NT2/D1 (cell line): ENCODE measurements around the gene TTC21A.

Experiments used
- DNase-seq: peaks from one replicate; pipeline ENCODE4 v3.0.0-alpha.2; 2011; ENCODE audit warnings: low read depth, low spot score
- H3K27me3 ChIP-seq: 2 replicates; pipeline ENCODE4 v1.6.0; 2011; ENCODE audit warnings: mild to moderate bottlenecking; ENCODE audit not compliant: insufficient read length, insufficient read depth
- H3K36me3 ChIP-seq: 2 replicates; pipeline ENCODE4 v1.6.1; 2011; ENCODE audit warnings: mild to moderate bottlenecking, low read length, mixed read lengths; ENCODE audit not compliant: insufficient read depth, insufficient read length
- H3K4me1 ChIP-seq: 2 replicates; pipeline ENCODE4 v1.5.1; 2011; ENCODE audit not compliant: insufficient read depth, insufficient read length
- H3K4me3 ChIP-seq: 2 replicates; pipeline ENCODE4 v1.5.1; 2011; ENCODE audit warnings: low read depth; ENCODE audit not compliant: insufficient read length
- H3K9ac ChIP-seq: 2 replicates; pipeline ENCODE4 v1.6.0; 2011; ENCODE audit warnings: low read depth; ENCODE audit not compliant: insufficient read length
- H3K9me3 ChIP-seq: 2 replicates; pipeline ENCODE4 v1.5.1; 2011; ENCODE audit warnings: mild to moderate bottlenecking, low read length; ENCODE audit not compliant: insufficient read depth
- SUZ12 ChIP-seq: IDR thresholded peaks from 2 replicates; pipeline ENCODE4 v1.6.1; 2011; ENCODE audit not compliant: insufficient read length, insufficient read depth; ENCODE audit errors: extremely low read depth
- YY1 ChIP-seq: IDR thresholded peaks from 2 replicates; pipeline ENCODE4 v1.6.1; 2011; ENCODE audit not compliant: insufficient read length, insufficient read depth
- ZNF274 ChIP-seq: IDR thresholded peaks from 2 replicates; pipeline ENCODE4 v1.6.1; 2011; ENCODE audit warnings: mild to moderate bottlenecking, low read depth, low read length

The TTC21A gene

DNA sequence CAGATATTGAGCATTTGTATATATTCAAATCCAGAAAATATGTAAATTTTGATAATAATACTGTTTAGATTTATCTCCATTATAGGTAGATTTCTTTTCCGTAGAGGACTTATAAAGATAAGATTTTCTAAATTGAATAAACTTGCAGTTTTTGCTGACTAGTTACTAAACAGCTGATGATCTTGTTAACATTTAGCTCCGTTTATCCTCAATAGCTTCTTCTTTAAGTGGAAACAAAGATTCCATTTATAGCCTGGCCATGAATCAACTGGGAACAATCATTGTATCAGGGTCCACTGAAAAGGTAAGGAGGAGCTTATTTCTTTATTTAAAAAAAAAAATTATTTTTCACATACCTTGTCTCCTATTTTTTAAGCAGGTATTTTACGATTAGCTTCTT lies 38.9 kb upstream of the TTC21A start:
- TF ChIP-seq YY1 = no peak
- TF ChIP-seq SUZ12 = no peak
- no peak for TF ChIP-seq ZNF274
- Histone ChIP-seq H3K27me3 (no peaks in the 10 kb centered on the region), H3K9me3 (no peaks in the 10 kb centered on the region), H3K9ac (no peak overlapping the region), H3K36me3 (peaks cover 54% of the 10 kb centered on the region), H3K4me3 (no peak overlapping the region), H3K4me1 (no peaks in the 10 kb centered on the region)
- DNase-seq = no peak

DNA sequence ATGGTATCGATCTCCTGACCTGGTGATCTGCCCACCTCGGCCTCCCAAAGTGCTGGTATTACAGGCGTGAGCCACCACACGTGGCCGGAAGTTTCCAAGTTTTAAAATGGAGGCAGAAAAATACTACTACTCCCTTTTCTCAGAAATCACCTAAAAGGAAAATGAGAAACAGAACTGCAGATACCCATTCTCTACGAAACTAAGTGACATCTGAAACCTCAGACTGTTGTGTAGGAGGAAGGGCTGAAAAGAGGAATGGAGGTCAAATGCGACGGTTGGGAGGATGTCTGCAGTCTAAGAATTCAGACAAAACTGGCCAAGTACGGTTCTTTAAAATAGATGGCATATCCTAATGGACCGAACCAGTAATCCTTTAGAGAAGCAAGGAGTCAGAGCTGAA lies 31.6 kb upstream of the TTC21A start:
- Histone ChIP-seq H3K27me3 (no peaks in the 10 kb centered on the region), H3K9ac (no peak overlapping the region), H3K9me3 (no peaks in the 10 kb centered on the region), H3K4me3 (no peak overlapping the region), H3K36me3 (peaks cover 72% of the 10 kb centered on the region), H3K4me1 (no peaks in the 10 kb centered on the region)
- no peak for TF ChIP-seq YY1
- no peak for TF ChIP-seq SUZ12
- no peak for TF ChIP-seq ZNF274
- no peak for DNase-seq

DNA sequence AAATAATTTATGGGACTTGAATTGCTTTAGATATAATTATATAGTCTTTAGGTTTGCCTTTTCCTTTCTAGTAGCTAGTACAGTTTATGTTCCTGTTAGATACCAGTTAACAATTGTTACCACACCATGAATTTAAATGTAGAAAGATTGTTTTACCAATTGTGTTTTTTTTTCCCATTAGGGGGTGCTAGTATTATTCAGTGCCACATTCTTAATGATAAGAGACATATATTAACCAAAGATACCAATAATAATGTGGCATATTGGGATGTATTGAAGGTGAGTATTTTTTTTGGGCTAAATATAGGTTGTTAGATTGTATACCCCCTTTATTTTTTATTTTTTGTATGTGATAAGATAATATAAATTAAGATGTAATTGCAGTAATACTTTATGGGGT lies 27.9 kb upstream of the TTC21A start:
- H3K4me3 ChIP-seq = no peak overlapping the region
- no peaks in the 10 kb centered on the region for H3K9me3 ChIP-seq
- no peak overlapping the region for H3K9ac ChIP-seq
- no peaks in the 10 kb centered on the region for H3K4me1 ChIP-seq
- no peak for DNase-seq
- no peak for TF ChIP-seq YY1
- TF ChIP-seq ZNF274 = no peak
- TF ChIP-seq SUZ12 = no peak
- peaks cover 66% of the 10 kb centered on the region for H3K36me3 ChIP-seq
- H3K27me3 ChIP-seq = no peaks in the 10 kb centered on the region

- Histone ChIP-seq H3K9me3 (no peaks in the 10 kb centered on the region), H3K4me3 (no peak overlapping the region), H3K36me3 (peaks cover 63% of the 10 kb centered on the region), H3K27me3 (no peaks in the 10 kb centered on the region), H3K9ac (no peak overlapping the region), H3K4me1 (no peaks in the 10 kb centered on the region)
- DNase-seq = no peak
- TF ChIP-seq SUZ12 (no peak), YY1 (no peak), ZNF274 (no peak)
Measured at GRCh38 chr3:39080026-39080425, 27.5 kb upstream of the TTC21A start.

DNA sequence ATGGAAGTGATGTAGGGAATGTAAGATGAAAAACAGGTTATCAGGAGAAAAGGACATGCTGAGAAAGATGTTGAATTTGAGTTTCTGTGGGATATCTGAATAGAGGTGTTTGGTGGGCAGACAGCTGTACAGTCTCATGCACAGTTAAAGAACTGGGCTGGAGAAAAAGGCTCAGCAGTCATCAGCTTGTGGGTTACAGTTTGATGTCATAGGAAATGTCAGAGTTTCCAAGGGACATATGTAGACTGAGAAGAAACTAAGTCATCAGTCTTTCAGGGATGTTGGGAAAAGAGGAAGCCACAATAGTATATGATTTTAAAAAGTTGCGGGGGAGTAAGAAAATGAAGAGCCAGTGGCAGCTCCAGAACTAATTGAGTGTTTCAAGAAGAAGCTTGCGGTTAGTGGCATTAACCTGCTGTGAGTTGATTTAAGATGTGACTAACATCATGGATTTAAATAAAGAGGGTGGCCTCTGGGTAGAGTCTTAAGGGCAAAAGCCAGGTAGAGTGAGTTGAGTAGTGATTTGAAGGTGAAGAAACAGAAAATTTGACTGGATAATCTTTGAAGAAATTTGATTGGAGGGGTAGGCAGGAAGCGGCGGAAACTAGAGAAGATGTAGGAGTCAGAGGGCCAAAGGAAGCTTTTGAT lies 24.7 kb upstream of the TTC21A start:
- H3K36me3 ChIP-seq = peaks cover 65% of the 10 kb centered on the region
- H3K9ac ChIP-seq = no peak overlapping the region
- H3K9me3 ChIP-seq = no peaks in the 10 kb centered on the region
- no peaks in the 10 kb centered on the region for H3K4me1 ChIP-seq
- TF ChIP-seq ZNF274 (no peak), SUZ12 (no peak), YY1 (no peak)
- no peak overlapping the region for H3K4me3 ChIP-seq
- H3K27me3 ChIP-seq = no peaks in the 10 kb centered on the region
- DNase-seq = no peak

DNA sequence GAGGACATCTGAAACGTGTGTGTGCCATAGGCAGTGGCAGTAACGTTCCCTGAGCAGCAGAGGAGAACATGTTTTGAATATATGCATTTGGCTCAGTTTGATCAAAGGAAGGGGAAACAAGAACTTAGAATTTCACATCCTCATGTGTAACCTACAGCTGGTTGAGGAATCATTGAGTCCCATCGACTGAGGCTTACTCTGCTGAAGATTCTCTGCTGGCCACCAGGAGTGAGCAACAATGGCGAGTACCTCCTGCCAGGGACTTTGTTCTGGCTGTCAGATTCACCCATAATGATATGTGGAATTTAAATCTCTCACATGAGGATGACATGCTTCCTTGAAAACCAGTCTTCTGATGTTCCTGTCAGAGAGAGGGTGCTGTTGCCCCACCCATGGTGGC lies 21.3 kb upstream of the TTC21A start:
- TF ChIP-seq ZNF274 (no peak), SUZ12 (no peak), YY1 (no peak)
- Histone ChIP-seq H3K27me3 (no peaks in the 10 kb centered on the region), H3K9me3 (no peaks in the 10 kb centered on the region), H3K4me1 (no peaks in the 10 kb centered on the region), H3K9ac (no peak overlapping the region), H3K36me3 (peaks cover 80% of the 10 kb centered on the region), H3K4me3 (no peak overlapping the region)
- DNase-seq = no peak

DNA sequence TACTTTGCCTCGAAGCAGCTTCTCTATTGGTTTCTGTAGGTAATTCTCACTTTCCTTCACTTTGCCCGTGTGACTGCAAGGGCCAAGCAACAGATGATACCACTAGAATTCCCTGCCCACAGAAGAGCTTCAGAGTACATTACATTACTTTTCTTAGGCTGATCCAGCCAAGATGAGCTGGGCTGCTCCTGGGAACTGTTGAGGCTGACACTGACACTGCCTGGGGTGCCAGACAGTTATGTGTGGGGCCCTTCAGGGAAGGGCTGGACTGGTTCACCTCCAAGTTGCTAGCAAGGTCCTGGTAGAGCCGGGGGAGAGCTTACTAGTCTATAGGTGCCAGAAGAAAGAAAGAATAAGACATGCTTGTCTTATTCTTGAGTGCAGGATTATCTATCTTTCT lies 19.0 kb upstream of the TTC21A start:
- Histone ChIP-seq H3K36me3 (peaks cover 91% of the 10 kb centered on the region), H3K9ac (no peak overlapping the region), H3K4me1 (no peaks in the 10 kb centered on the region), H3K27me3 (no peaks in the 10 kb centered on the region), H3K9me3 (no peaks in the 10 kb centered on the region), H3K4me3 (no peak overlapping the region)
- TF ChIP-seq YY1 = no peak
- TF ChIP-seq SUZ12 = no peak
- no peak for TF ChIP-seq ZNF274
- DNase-seq = no peak
